H1 (cell line): ENCODE data around the gene PIMREG. TPM values are rescaled to one million over a fixed set of nuclear protein-coding genes. Genes with fewer than 3 reads are reported as not detected.

Experiments
- CTCF ChIA-PET: fragments of 300-600 bp; sonication (Branson Sonifier 250); formaldehyde crosslinking; loops from one replicate; lab custom pipeline; 2021; ENCODE audit not compliant: partially characterized antibody; lab: Charles Lee
- POLR2A ChIA-PET: fragments of 300-600 bp; sonication (Branson Sonifier 250); formaldehyde crosslinking; loops from one replicate; lab custom pipeline; 2021; ENCODE audit warnings: inconsistent platforms; ENCODE audit not compliant: partially characterized antibody; lab: Charles Lee
- DNase-seq, 2 experiments: peaks; one replicate each; pipeline versions ENCODE4 v3.0.0 to v3.0.0-alpha.2; 2010 to 2022; ENCODE audit warnings: low spot score in 2 of 2, low read depth in 1 of 2, mixed read lengths in 1 of 2
- FAIRE-seq: peaks from 2 replicates; lab custom pipeline; 2011; peaks lifted over from hg19 to GRCh38; lab: Jason Lieb, UNC
- H2AFZ ChIP-seq: 2 replicates; pipeline ENCODE4 v1.8.1; 2012; ENCODE audit warnings: low read length, inconsistent platforms
- H2AK5ac ChIP-seq: 2 replicates; pipeline ENCODE4 v1.6.1; 2013; ENCODE audit warnings: low read depth, low read length
- H2BK120ac ChIP-seq: replicated peaks from 2 replicates; pipeline ENCODE3; 2013; ENCODE audit warnings: low read depth, low read length, inconsistent platforms
- H2BK12ac ChIP-seq: 2 replicates; pipeline ENCODE4 v1.6.1; 2013; ENCODE audit warnings: low read depth, low read length
- H2BK15ac ChIP-seq: 2 replicates; pipeline ENCODE4 v1.6.1; 2013; ENCODE audit warnings: low read length
- H2BK20ac ChIP-seq: 2 replicates; pipeline ENCODE4 v1.6.1; 2013; ENCODE audit warnings: low read length
- H2BK5ac ChIP-seq: 2 replicates; pipeline ENCODE4 v1.6.1; 2013; ENCODE audit warnings: low read depth, low read length
- H3K14ac ChIP-seq: 2 replicates; pipeline ENCODE4 v1.6.1; 2013; ENCODE audit warnings: inconsistent platforms; ENCODE audit not compliant: insufficient read length
- H3K18ac ChIP-seq: 2 replicates; pipeline ENCODE4 v1.6.1; 2013; ENCODE audit warnings: low read length; ENCODE audit errors: extremely low read depth
- H3K23ac ChIP-seq: 2 replicates; pipeline ENCODE4 v1.6.1; 2013; ENCODE audit warnings: inconsistent platforms; ENCODE audit not compliant: insufficient read length
- H3K23me2 ChIP-seq: 2 replicates; pipeline ENCODE4 v1.6.1; 2013; ENCODE audit warnings: low read depth, low read length
- H3K27ac ChIP-seq: 2 replicates; pipeline ENCODE4 v1.6.1; 2011; ENCODE audit warnings: low read depth, low read length, inconsistent platforms
- H3K27me3 ChIP-seq, 4 experiments: replicated peaks in 1 of 4; 1 replicate in 1 of 4; 2 replicates in 3 of 4; pipeline versions ENCODE4 v1.6.1 to v1.8.1; 2011 to 2013; ENCODE audit warnings: low read length in 3 of 4, mild to moderate bottlenecking in 3 of 4, inconsistent platforms in 2 of 4, mixed read lengths in 2 of 4, moderate library complexity in 1 of 4; ENCODE audit not compliant: control insufficient read depth in 3 of 4, insufficient read depth in 3 of 4; ENCODE audit errors: extremely low read depth in 1 of 4
- H3K36me3 ChIP-seq, 4 experiments: 2 replicates each; pipeline versions ENCODE4 v1.6.1 to v1.8.1; 2011 to 2013; ENCODE audit warnings: mild to moderate bottlenecking in 4 of 4, low read length in 3 of 4, moderate library complexity in 2 of 4, control low read depth in 1 of 4, inconsistent platforms in 1 of 4; ENCODE audit not compliant: insufficient read depth in 4 of 4, control insufficient read depth in 2 of 4
- H3K4ac ChIP-seq: replicated peaks from 2 replicates; pipeline ENCODE3; 2013; ENCODE audit warnings: low read length, low read depth, mixed read lengths, inconsistent platforms; ENCODE audit not compliant: insufficient read length
- H3K4me1 ChIP-seq, 4 experiments: replicated peaks in 1 of 4; 1 replicate in 1 of 4; 2 replicates in 3 of 4; pipeline versions ENCODE4 v1.6.1 to v1.8.1; 2011 to 2013; ENCODE audit warnings: low read length in 3 of 4, inconsistent platforms in 2 of 4, mixed read lengths in 1 of 4; ENCODE audit not compliant: insufficient read depth in 4 of 4, control insufficient read depth in 3 of 4
- H3K4me2 ChIP-seq, 2 experiments: 2 replicates each; pipeline versions ENCODE4 v1.6.1 to v1.8.1; 2011 to 2013; ENCODE audit warnings: low read depth in 2 of 2, low read length in 2 of 2, control low read depth in 1 of 2, inconsistent platforms in 1 of 2, mild to moderate bottlenecking in 1 of 2; ENCODE audit not compliant: insufficient read depth in 1 of 2
- H3K4me3 ChIP-seq, 4 experiments: fragments of 200-600, 300-600 bp in 1 of 4; sonication (generic), shearing (Covaris generic), sonication (Bioruptor Twin) in 1 of 4; 2 replicates each; pipeline versions ENCODE4 v1.5.1 to v1.8.1; 2011 to 2016; ENCODE audit warnings: low read length in 4 of 4, low read depth in 3 of 4, control low read depth in 2 of 4, inconsistent platforms in 2 of 4, mild to moderate bottlenecking in 2 of 4, mixed read lengths in 1 of 4, moderate library complexity in 1 of 4; ENCODE audit not compliant: insufficient read depth in 2 of 4; ENCODE audit errors: extremely low read depth in 1 of 4
- H3K56ac ChIP-seq: replicated peaks from 2 replicates; pipeline ENCODE3; 2013; ENCODE audit warnings: low read depth, mild to moderate bottlenecking, mixed read lengths, low read length, inconsistent platforms; ENCODE audit not compliant: insufficient read length
- H3K79me1 ChIP-seq: 2 replicates; pipeline ENCODE4 v1.6.1; 2013; ENCODE audit warnings: low read depth, low read length, control low read depth
- H3K79me2 ChIP-seq, 2 experiments: 2 replicates each; pipeline versions ENCODE4 v1.6.1 to v1.8.1; 2012 to 2013; ENCODE audit warnings: low read length in 2 of 2, mild to moderate bottlenecking in 2 of 2, inconsistent platforms in 1 of 2; ENCODE audit not compliant: insufficient read depth in 2 of 2, control insufficient read depth in 1 of 2
- H3K9ac ChIP-seq, 4 experiments: replicated peaks in 1 of 4; 1 replicate in 1 of 4; 2 replicates in 3 of 4; pipeline versions ENCODE4 v1.6.1 to v1.8.1; 2011 to 2013; ENCODE audit warnings: low read depth in 3 of 4, low read length in 3 of 4, control low read depth in 2 of 4, mild to moderate bottlenecking in 2 of 4, moderate library complexity in 2 of 4, inconsistent platforms in 1 of 4; ENCODE audit errors: extremely low read depth in 1 of 4
- H3K9me3 ChIP-seq, 2 experiments: 2 replicates each; pipeline versions ENCODE4 v1.6.1 to v1.8.1; 2012 to 2013; ENCODE audit warnings: mild to moderate bottlenecking in 2 of 2, moderate library complexity in 2 of 2, control low read depth in 1 of 2, inconsistent platforms in 1 of 2, low read depth in 1 of 2, low read length in 1 of 2, mixed read lengths in 1 of 2; ENCODE audit not compliant: insufficient read depth in 2 of 2
- H4K20me1 ChIP-seq, 2 experiments: replicated peaks in 1 of 2; 2 replicates each; pipeline versions ENCODE3 to v1.8.1; 2011 to 2013; ENCODE audit warnings: inconsistent platforms in 2 of 2, low read length in 2 of 2, mild to moderate bottlenecking in 1 of 2; ENCODE audit not compliant: insufficient read depth in 2 of 2, control insufficient read depth in 1 of 2
- H4K5ac ChIP-seq: 2 replicates; pipeline ENCODE4 v1.6.1; 2013; ENCODE audit warnings: low read length, low read depth, mixed read lengths, inconsistent platforms; ENCODE audit not compliant: insufficient read length
- H4K8ac ChIP-seq: 2 replicates; pipeline ENCODE4 v1.8.0; 2013; ENCODE audit warnings: mild to moderate bottlenecking, moderate library complexity, low read length, inconsistent platforms; ENCODE audit not compliant: insufficient read depth; ENCODE audit errors: extremely low read depth
- H4K91ac ChIP-seq: replicated peaks from 2 replicates; pipeline ENCODE3; 2013; ENCODE audit warnings: low read length, mixed read lengths, inconsistent platforms; ENCODE audit not compliant: insufficient read length
- CBX8 ChIP-seq: fragments of 300-800, 300-1000 bp; sonication (generic); IDR thresholded peaks from 2 replicates; pipeline ENCODE4 v1.7.1; 2016; ENCODE audit warnings: low read depth, low read length, borderline replicate concordance
- CHD2 ChIP-seq: IDR thresholded peaks from 2 replicates; pipeline ENCODE4 v1.6.1; 2012; ENCODE audit warnings: low read length, improper control_type of control experiment
- WGBS, 2 experiments: shearing (Covaris generic) in 1 of 2; methylation state at CpG; one replicate each; pipeline versions ENCODE4 v1.1.6 to v1.1.7; 2013 to 2015; ENCODE audit warnings: low lambda C conversion rate in 2 of 2, mixed read lengths in 2 of 2, inconsistent platforms in 1 of 2, low coverage in 1 of 2, missing lambda C conversion rate in 1 of 2; ENCODE audit not compliant: insufficient replicate concordance in 2 of 2, insufficient coverage in 1 of 2, insufficient read length in 1 of 2; ENCODE audit errors: extremely low coverage in 1 of 2, missing lambda C conversion rate in 1 of 2; 5-methylcytosine and 5-hydroxymethylcytosine counted together
- polyA plus RNA-seq, 7 experiments: library from polyadenylated mRNA; depleted of rRNA in 3 of 7; stranded (reverse) in 5 of 7; unstranded in 2 of 7; fragments of >200 nt in 5 of 7; fragments of 200-250 nt in 2 of 7; gene quantifications; 1 replicate in 5 of 7; 2 replicates in 1 of 7; 4 replicates in 1 of 7; pipeline versions ENCODE4 v1.2.1 to v1.2.3, GENCODE V29; 2011 to 2013; ENCODE audit warnings: missing spikeins in 2 of 7, mixed read lengths in 2 of 7
- total RNA-seq: library from RNA; stranded (reverse); fragmentation: NEBNext Ultra II Directional; extraction: Animal tissue kit (Norgen Biotek cat#: 25700); gene quantifications from 2 replicates; pipeline ENCODE4 v1.2.1, GENCODE V29; 2021

PIMREG gene
- total and polyA plus RNA-seq, 2 of the 8 experiments (the other 6 are each of a cell fraction or from before 2014, with no cell fraction given): 133 to 148 TPM

- no peak for DNase-seq
- H3K4ac ChIP-seq: no peak overlapping the region
- TF ChIP-seq CBX8 (no peak), CHD2 (no peak)
- no peak overlapping the region for H3K18ac ChIP-seq
- no peaks in the 10 kb centered on the region for H4K20me1 ChIP-seq
- H3K9me3 ChIP-seq: peaks cover 0 to 2% of the 10 kb centered on the region in 2 experiments; a peak in 1 of 4 replicates
- H3K56ac ChIP-seq: no peak overlapping the region
- no peak overlapping the region for H4K91ac ChIP-seq
- no peak overlapping the region for H3K27ac ChIP-seq
- no peak overlapping the region for H2BK15ac ChIP-seq
- no peaks in the 10 kb centered on the region for H3K36me3 ChIP-seq
- POLR2A ChIA-PET: no interaction called here
- H2BK12ac ChIP-seq: no peak overlapping the region
- WGBS, 2 experiments: 85% methylated on average over 6 of the region's 6 CpGs; no CpG with 5 or more reads in 1 of the 2 experiments
- no peak overlapping the region for H4K8ac ChIP-seq
- H3K4me3 ChIP-seq: no peak overlapping the region
- H3K14ac ChIP-seq: no peak overlapping the region
- no peak overlapping the region for H2AK5ac ChIP-seq
- no peaks in the 10 kb centered on the region; a peak in 1 of 7 replicates for H3K27me3 ChIP-seq
- H2AFZ ChIP-seq: no peak overlapping the region
- H3K79me1 ChIP-seq: no peaks in the 10 kb centered on the region
- no peak overlapping the region for H4K5ac ChIP-seq
- CTCF ChIA-PET: interaction anchor here (1.2 kb wide), 1 partner anchor 324 kb away, joined by 3 read pairs; no protein-coding TSS in a partner anchor
- no peaks in the 10 kb centered on the region for H3K79me2 ChIP-seq
- H2BK20ac ChIP-seq: no peak overlapping the region
- no peak overlapping the region for H3K9ac ChIP-seq
- H2BK120ac ChIP-seq: no peak overlapping the region
- H3K23ac ChIP-seq: no peak overlapping the region
- H2BK5ac ChIP-seq: no peak overlapping the region
- no peak overlapping the region for H3K4me2 ChIP-seq
- H3K23me2 ChIP-seq: no peaks in the 10 kb centered on the region
- peaks cover 0 to 3% (median 0%) of the 10 kb centered on the region in 4 experiments; a peak in 1 of 7 replicates for H3K4me1 ChIP-seq
- FAIRE-seq: no peak
Observed at GRCh38 chr17:6402258-6402657, 42.0 kb upstream of the PIMREG start.
